Amniotic stem cell (primary cell): ENCODE results near the gene SEMA3D.

ENCODE experiments used
- DNase-seq: peaks from one replicate; lab custom pipeline; 2025; lab: John Stamatoyannopoulos, UW

Gene SEMA3D

DNA sequence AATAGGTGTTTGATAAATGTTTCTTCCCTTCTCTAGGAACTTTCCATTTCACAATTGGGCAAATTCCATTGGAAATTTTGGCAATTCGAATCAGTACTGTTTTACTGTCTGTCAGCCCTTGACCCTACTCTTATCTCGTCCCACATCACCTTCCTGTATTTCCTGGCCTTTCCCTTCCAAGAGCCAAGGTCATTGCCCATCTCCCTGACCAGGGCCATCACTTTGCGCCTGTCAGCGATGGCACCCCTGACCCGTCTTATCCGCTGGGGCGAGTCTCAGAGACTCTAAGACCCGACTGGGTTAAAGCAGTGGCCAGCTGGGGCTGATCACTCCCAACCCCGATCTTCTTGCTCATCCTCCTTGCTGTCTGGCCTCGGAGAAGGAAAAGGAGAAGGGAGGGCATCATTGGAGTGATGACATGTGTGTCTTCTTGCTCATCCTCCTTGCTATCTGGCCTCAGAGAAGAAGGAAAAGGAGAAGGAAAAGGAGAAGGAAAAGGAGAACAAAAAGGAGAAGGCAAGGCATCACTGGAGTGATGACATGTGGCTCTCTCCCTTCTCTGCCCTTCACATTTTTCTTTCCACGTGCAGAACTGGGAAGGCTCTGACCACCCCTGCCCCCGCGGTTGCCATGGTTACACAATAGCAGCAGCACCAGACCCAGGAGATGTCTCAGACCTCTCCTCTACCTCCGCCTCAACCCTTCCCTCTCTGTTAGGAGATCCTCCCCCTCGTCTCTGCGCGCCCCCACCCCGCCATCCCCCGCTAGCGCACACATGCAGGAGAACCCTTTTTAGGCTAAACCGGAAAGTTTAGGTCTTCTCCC, 2.0 kb downstream of the SEMA3D start:
- peak; percentile 33 for DNase-seq

- no peak for DNase-seq
Measured at GRCh38 chr7:85183296-85183695, 3.6 kb downstream of the SEMA3D start.

GRCh38 chr7:85178531-85179298, 8.1 kb downstream of the SEMA3D start:
- no peak for DNase-seq

DNA sequence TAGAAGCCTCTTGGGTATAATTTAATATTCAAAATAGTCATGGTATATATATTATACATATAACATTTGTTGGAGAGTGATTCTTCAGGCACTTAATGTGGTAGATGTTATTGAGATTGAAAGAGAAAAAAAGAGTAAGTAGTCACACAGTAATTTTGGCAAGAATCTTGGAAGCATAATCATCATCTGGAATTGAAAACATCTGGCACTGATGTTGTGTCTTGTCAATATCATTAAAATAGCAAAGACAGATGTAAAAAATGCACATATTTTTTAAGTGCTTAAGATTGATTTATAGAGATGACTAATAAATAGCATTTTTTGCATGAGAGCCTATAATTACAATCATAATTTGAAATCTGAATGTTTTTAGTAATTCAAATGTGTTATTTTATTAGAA, 9.5 kb downstream of the SEMA3D start:
- no peak for DNase-seq

GRCh38 chr7:85176197-85176596, 10.7 kb downstream of the SEMA3D start:
- no peak for DNase-seq

DNA sequence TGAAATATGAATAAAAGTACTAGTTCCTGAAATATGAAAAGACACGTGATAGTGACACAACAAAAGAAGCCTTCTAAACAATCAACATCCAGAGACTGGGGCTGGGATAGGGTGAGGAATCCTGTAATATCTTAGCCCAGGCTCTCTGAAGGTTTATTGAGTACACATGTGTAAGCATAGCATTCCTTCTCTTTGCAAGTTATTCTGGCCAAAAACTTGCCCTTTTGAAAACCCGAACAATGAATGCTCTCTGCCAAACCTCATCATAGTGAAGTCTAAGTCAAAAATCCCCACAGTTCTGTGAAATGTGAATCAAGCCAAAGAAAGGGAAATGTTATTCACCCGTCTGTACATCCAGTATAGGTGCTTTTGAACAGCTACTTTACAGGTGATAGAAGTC, 11.6 kb downstream of the SEMA3D start:
- DNase-seq: no peak

- peak; percentile 34 for DNase-seq
Measured at GRCh38 chr7:85172530-85172941, 14.3 kb downstream of the SEMA3D start.

GRCh38 chr7:85167636-85168035, 19.2 kb downstream of the SEMA3D start:
- no peak for DNase-seq

DNA sequence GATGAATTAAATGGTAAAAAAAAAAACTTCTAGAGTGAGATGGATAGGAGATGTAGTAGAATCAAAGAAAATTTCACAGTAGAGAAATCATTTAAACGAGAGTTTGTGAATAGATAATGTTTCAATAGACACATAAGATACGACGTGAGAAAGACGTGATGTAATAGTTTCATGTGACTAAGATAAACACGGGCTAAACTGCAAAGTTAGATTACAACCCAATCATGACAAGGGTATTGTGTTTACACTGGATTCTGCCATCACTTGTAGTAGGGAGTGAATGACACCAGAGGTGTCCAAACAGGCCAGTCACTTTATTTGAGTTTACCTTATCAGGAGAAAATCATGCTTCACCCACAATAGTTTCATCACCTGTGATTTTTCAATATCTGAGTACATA, 21.6 kb downstream of the SEMA3D start:
- no peak for DNase-seq

DNA sequence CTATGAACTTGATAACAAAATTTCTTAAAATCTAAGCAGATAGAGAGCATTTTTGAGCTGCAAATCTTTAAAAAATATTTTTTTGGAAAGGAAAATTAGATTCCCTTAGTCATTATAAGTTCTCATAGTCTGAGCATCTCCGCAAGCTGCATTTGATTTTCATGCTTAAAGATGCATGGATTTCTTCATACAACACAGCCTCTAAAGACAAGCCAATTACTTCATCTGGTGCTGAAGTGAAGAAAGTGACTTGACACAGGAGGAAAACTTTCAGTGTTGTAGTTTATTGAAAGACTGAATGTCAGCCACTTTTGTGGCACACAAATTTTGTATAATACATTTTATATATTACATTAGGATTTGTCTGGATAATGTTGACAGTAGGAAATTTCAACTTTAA, 22.5 kb downstream of the SEMA3D start:
- no peak for DNase-seq

DNA sequence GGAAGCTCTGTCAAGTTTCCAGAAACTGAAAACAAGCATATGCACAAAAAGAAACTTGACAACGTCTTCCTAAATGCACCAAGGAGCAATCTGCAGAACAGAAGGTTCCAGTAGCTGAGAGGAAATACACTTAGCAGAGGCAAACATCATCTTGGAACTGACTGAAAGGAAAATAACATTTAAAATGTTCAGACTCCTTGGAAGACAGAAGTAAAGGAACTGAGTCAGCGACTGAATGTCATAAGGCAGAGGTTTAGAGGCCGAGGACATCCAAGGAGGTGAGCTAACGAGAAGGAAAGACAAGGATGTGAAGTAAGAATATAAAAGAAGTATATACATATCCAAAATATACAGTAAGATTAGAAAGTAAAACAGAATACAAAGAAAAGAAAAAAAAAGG, 24.1 kb downstream of the SEMA3D start:
- DNase-seq: no peak

- DNase-seq: peak; percentile 39
Measured at GRCh38 chr7:85160223-85160622, 26.6 kb downstream of the SEMA3D start.

- no peak for DNase-seq
Measured at GRCh38 chr7:85159003-85159402, 27.9 kb downstream of the SEMA3D start.

- DNase-seq: no peak
Measured at GRCh38 chr7:85156661-85157208, 30.1 kb downstream of the SEMA3D start.

DNA sequence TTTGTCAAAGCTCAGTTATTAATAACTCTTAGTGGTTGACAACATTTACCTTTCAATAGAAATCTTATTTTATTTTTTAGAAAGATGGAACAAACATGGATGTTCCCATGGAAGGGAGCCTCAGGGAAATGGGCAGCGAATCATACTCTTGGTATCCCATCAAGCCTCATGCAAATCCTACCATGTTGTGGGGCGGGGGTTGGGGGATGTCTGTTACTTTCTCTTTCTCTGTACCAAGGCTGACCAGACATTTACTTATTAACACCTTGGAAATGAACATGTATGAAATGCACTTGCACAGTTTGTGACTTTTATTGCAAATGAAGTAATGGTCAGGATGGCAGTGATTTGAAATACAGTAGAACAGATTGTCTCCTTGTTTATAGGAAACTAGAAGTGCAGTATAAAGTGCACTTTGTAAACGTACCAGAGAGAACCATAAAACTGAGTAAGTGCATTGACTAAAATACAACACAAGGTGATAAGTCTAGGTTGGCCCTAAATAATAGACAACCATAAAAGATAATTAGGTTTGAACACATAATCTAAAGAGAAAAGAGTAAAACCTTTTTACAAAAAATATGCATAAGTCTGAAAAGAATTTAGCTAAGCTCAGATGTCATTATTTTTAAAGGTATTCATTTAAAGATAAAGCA, 32.4 kb downstream of the SEMA3D start:
- DNase-seq: no peak

- DNase-seq: no peak
Measured at GRCh38 chr7:85153715-85154114, 33.1 kb downstream of the SEMA3D start.

- no peak for DNase-seq
Measured at GRCh38 chr7:85150624-85151023, 36.2 kb downstream of the SEMA3D start.

GRCh38 chr7:85144771-85145170, 42.1 kb downstream of the SEMA3D start:
- DNase-seq: no peak

DNA sequence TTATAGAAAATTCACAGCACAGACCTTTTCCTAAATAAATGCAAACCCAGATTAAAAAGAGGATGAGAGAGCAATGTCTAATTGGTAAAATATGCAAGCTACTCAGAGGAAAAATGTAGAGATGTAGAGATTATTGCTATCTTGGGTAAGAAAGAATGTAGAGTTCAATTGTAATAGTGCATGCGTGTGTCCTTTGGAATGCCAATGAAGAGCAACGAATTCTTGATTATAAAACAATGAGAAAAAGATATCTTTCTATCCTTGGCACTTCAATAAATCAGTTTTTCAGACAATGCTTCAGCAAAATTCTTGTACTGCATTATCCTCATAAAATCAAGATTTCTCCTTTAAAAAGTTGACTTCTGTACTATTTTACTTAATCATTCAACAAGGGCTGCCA, 50.9 kb downstream of the SEMA3D start:
- peak; percentile 10 for DNase-seq

GRCh38 chr7:85133560-85133959, 53.3 kb downstream of the SEMA3D start:
- no peak for DNase-seq

- no peak for DNase-seq
Measured at GRCh38 chr7:85133006-85133405, 53.9 kb downstream of the SEMA3D start.

GRCh38 chr7:85130702-85131101, 56.2 kb downstream of the SEMA3D start:
- no peak for DNase-seq

DNA sequence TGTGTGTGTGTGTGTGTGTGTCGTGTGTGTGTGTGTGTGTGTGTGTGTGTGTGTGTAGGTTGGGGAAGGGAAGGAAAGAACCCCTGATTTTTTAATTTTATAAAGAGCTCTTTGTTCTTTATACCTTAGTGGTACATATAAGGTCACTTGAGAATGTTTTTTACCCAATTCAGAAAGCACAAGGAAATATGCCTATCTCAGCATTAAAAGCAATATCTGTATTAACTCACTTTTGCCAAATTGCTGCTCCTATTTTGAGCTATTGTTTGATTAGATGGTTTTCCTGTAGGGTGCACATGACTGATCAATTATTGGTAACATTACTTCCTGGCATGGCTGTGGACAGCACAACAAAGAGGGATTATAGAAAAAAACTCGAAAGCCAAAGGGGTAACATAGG, 60.5 kb downstream of the SEMA3D start:
- DNase-seq: no peak
